Esophagus squamous epithelium (tissue), 5 donors: ENCODE results near the gene CTDSPL. TPM values are rescaled to one million over a fixed set of nuclear protein-coding genes. Genes with fewer than 3 reads are reported as not detected.
"Not testable (repeated sequence)": the region's sequence is repeated elsewhere in the genome, so short reads cannot be mapped to it uniquely, and the experiment has no call there.

Experiments used
- DNase-seq: peaks from one replicate; lab custom pipeline; 2025; lab: John Stamatoyannopoulos, UW
- H3K27ac ChIP-seq, 4 donors: fragments of 200-600 bp; sonication (generic); one replicate each; pipeline ENCODE4 v1.5.1; 2016 to 2019; ENCODE audit warnings: mild to moderate bottlenecking in 1 of 4
- H3K27me3 ChIP-seq, 4 donors: fragments of 200-600 bp; sonication (generic); 1 replicate in 3 of 4; 2 replicates in 1 of 4; pipeline versions ENCODE4 v1.5.1 to v1.6.0; 2017 to 2021; ENCODE audit warnings: antibody characterized with exemption in 1 of 4
- H3K36me3 ChIP-seq, 3 donors: fragments of 200-600 bp; sonication (generic); one replicate each; pipeline ENCODE4 v1.5.1; 2016 to 2019
- H3K4me1 ChIP-seq, 3 donors: fragments of 200-600 bp; sonication (generic); one replicate each; pipeline ENCODE4 v1.5.1; 2017 to 2019
- H3K4me3 ChIP-seq, 4 donors: fragments of 200-600 bp; sonication (generic); 1 replicate in 3 of 4; 2 replicates in 1 of 4; pipeline ENCODE4 v1.5.1; 2016 to 2019; ENCODE audit warnings: mild to moderate bottlenecking in 2 of 4, moderate library complexity in 1 of 4
- H3K9me3 ChIP-seq, 3 donors: fragments of 200-600 bp; sonication (generic); one replicate each; pipeline ENCODE4 v1.5.1; 2016 to 2019
- POLR2A ChIP-seq, 4 donors: fragments of 450-650 bp; IDR thresholded peaks; one replicate each; pipeline ENCODE4 v1.6.1; 2017; ENCODE audit warnings: antibody characterized with exemption in 4 of 4, mild to moderate bottlenecking in 4 of 4, moderate library complexity in 3 of 4
- WGBS, 2 donors: methylation state at CpG; one replicate each; pipeline ENCODE4 v1.1.5; 2018; 5-methylcytosine and 5-hydroxymethylcytosine counted together
- intact Hi-C: fragments of 100-400 bp; cut with DNase I; formaldehyde crosslinking; loops from one replicate; pipeline ENCODE4 v1.15.0; 2022
- total RNA-seq, 4 donors: library from RNA; depleted of rRNA; stranded (reverse); fragments of >200 nt; gene quantifications; one replicate each; pipeline ENCODE4 v1.1.0, GENCODE V29; 2016
- TF ChIP-seq, protein P1 (sequence below), 6 experiments: fragments of 450-650 bp in 4 of 6; fragments of 200-600 bp in 2 of 6; sonication (generic) in 2 of 6; IDR thresholded peaks; one replicate each; pipeline ENCODE4 v1.5.1; 2016 to 2019; ENCODE audit warnings: antibody characterized with exemption in 6 of 6, mild to moderate bottlenecking in 4 of 6, moderate library complexity in 4 of 6
- donor health status: DM: yes; HTN: yes; CAD: no.

CTDSPL gene
- 10 to 100 TPM; 20.7 to 55.1 (median 30.8) TPM for total RNA-seq

- H3K4me1 ChIP-seq: peaks cover 23 to 83% (median 39%) of the 10 kb centered on the region in 3 donors
- no CpG with 5 or more reads among the region's 57 CpGs for WGBS, 2 donors
- intact Hi-C loops: no loop called here
Measured at GRCh38 chr3:37861620-37862041, at the start of gene CTDSPL. TSS of gene CTDSPL (plus strand) at chr3:37861880. CDS start at chr3:37862200, 320 bp downstream.

DNA sequence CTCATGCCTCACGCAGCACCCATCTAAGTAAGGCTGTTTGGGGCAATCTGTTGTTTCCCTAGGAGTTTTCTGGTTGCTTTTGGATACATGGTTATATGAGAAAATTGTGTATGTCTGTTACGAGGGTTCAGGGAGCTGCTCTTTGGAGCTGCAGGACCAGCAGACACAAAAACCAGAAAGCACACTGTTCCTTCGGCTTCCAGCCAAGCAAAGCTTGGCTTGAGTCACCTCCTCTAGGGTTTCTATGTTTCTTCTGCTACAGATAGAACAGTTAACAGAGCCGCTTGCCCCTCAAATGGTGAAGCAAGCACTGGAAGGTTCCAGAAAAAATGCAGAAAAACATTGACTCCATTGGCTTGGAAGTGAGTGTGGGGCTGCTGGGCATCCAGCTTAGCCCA is 49.2 kb upstream of the CTDSPL start:
- Histone ChIP-seq H3K4me1 (peaks cover 0 to 28% (median 3%) of the 10 kb centered on the region in 3 donors), H3K4me3 (no peak overlapping the region), H3K27ac (peak overlapping the region in 3 of 4 donors; percentile 43 to 58 (median 47)), H3K9me3 (no peaks in the 10 kb centered on the region), H3K36me3 (peaks cover 0 to 33% (median 0%) of the 10 kb centered on the region in 3 donors), H3K27me3 (no peaks in the 10 kb centered on the region)
- TF ChIP-seq, protein P1, sequence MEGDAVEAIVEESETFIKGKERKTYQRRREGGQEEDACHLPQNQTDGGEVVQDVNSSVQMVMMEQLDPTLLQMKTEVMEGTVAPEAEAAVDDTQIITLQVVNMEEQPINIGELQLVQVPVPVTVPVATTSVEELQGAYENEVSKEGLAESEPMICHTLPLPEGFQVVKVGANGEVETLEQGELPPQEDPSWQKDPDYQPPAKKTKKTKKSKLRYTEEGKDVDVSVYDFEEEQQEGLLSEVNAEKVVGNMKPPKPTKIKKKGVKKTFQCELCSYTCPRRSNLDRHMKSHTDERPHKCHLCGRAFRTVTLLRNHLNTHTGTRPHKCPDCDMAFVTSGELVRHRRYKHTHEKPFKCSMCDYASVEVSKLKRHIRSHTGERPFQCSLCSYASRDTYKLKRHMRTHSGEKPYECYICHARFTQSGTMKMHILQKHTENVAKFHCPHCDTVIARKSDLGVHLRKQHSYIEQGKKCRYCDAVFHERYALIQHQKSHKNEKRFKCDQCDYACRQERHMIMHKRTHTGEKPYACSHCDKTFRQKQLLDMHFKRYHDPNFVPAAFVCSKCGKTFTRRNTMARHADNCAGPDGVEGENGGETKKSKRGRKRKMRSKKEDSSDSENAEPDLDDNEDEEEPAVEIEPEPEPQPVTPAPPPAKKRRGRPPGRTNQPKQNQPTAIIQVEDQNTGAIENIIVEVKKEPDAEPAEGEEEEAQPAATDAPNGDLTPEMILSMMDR (IDR thresholded peaks at IDR 0.05): no peak
- TF ChIP-seq POLR2A (IDR thresholded peaks at IDR 0.05): no peak
- no peak for DNase-seq
- WGBS, 2 donors: 68 to 75% methylated on average over 3 to 4 of the region's 4 CpGs
- intact Hi-C loops: no loop called here

More at GRCh38 chr3:37861620-37862041, at the start of gene CTDSPL:
- H3K9me3 ChIP-seq: no peaks in the 10 kb centered on the region
- no peak for DNase-seq
- H3K27ac ChIP-seq: peak within 1 kb of the TSS; percentile 85 to 93 (median 91)
- no peak for TF ChIP-seq POLR2A (IDR thresholded peaks at IDR 0.05)
- TF ChIP-seq, protein P1 (IDR thresholded peaks at IDR 0.05): no peak
- no peaks in the 10 kb centered on the region for H3K36me3 ChIP-seq
- H3K27me3 ChIP-seq: no peaks in the 10 kb centered on the region
- peak within 1 kb of the TSS; percentile 59 to 89 (median 78) for H3K4me3 ChIP-seq

- Histone ChIP-seq H3K4me3 (no peak overlapping the region), H3K27me3 (no peaks in the 10 kb centered on the region), H3K9me3 (no peaks in the 10 kb centered on the region), H3K4me1 (peaks cover 0 to 28% (median 3%) of the 10 kb centered on the region in 3 donors), H3K36me3 (peaks cover 0 to 29% (median 0%) of the 10 kb centered on the region in 3 donors), H3K27ac (peak overlapping the region in 2 of 4 donors; percentile 43 to 58)
- intact Hi-C loops: no loop called here
- 57 to 71% methylated on average over 1 of the region's 1 CpG for WGBS, 2 donors
- TF ChIP-seq, protein P1 (IDR thresholded peaks at IDR 0.05): no peak
- TF ChIP-seq POLR2A (IDR thresholded peaks at IDR 0.05): no peak
- no peak for DNase-seq
Measured at GRCh38 chr3:37813403-37813802, 48.3 kb upstream of the CTDSPL start.

- peaks cover 0 to 38% (median 0%) of the 10 kb centered on the region in 3 donors for H3K36me3 ChIP-seq
- H3K4me3 ChIP-seq: no peak overlapping the region
- H3K9me3 ChIP-seq: no peaks in the 10 kb centered on the region
- no peak overlapping the region for H3K27ac ChIP-seq
- peaks cover 0 to 28% (median 3%) of the 10 kb centered on the region in 3 donors for H3K4me1 ChIP-seq
- intact Hi-C loops: no loop called here
- no peak for DNase-seq
- no peaks in the 10 kb centered on the region for H3K27me3 ChIP-seq
- no peak for TF ChIP-seq POLR2A (IDR thresholded peaks at IDR 0.05)
- TF ChIP-seq, protein P1 (IDR thresholded peaks at IDR 0.05): peak in 3 of 6 experiments; percentile 10 to 22 (median 13)
- 91 to 94% methylated on average over 2 of the region's 2 CpGs for WGBS, 2 donors
Measured at GRCh38 chr3:37814547-37814946, 47.1 kb upstream of the CTDSPL start.

GRCh38 chr3:37815156-37815555 is 46.5 kb upstream of the CTDSPL start:
- H3K27me3 ChIP-seq, H3K27ac ChIP-seq, H3K9me3 ChIP-seq, intact Hi-C loops, DNase-seq, H3K4me3 ChIP-seq: not testable (repeated sequence)
- H3K36me3 ChIP-seq: peaks cover 0 to 41% (median 0%) of the 10 kb centered on the region in 3 donors
- H3K4me1 ChIP-seq: peaks cover 0 to 28% (median 3%) of the 10 kb centered on the region in 3 donors
- 85 to 91% methylated on average over 3 to 9 of the region's 9 CpGs for WGBS, 2 donors
